Measurements from ENCODE around the gene ADCY7. TPM values are rescaled to one million over a fixed set of nuclear protein-coding genes. Genes with fewer than 3 reads are reported as not detected.

ADCY7 gene
- polyA plus RNA-seq, 1 experiment = 8.5 TPM

DNA sequence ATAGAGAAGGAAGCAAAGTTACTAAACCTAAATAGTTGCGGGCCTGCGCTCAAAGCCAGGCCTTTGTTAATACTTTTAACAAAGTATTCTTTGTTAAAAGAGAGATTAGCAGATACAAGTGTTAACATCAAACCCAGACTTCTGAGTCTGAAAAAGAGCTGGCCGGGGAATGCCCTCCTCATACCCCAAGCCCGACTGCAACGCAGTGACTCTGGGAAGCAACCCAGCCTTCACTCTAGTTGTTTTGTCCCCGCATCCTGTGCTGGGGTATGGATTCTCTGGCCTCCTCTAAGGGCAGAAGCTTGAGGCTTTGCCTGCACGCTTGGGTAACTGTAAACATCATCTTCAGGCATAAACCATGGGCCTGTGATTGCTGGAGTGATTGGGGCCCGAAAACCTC lies 48.3 kb downstream of the ADCY7 start:
- Histone ChIP-seq H3K4me3 (ENCODE audit: low read depth, low read length) (no peak overlapping the region), H3K27me3 (ENCODE audit: control insufficient read depth, insufficient read depth, low read length) (no peaks in the 10 kb centered on the region), H3K27ac (ENCODE audit: low read depth, low read length) (no peak overlapping the region), H3K9me3 (ENCODE audit: control insufficient read depth, insufficient read depth, low read length) (no peaks in the 10 kb centered on the region)
- DNase-seq (ENCODE audit: low read depth, low spot score) = no peak
- POLR2A ChIA-PET = no interaction called here
- TF ChIP-seq, protein P1, sequence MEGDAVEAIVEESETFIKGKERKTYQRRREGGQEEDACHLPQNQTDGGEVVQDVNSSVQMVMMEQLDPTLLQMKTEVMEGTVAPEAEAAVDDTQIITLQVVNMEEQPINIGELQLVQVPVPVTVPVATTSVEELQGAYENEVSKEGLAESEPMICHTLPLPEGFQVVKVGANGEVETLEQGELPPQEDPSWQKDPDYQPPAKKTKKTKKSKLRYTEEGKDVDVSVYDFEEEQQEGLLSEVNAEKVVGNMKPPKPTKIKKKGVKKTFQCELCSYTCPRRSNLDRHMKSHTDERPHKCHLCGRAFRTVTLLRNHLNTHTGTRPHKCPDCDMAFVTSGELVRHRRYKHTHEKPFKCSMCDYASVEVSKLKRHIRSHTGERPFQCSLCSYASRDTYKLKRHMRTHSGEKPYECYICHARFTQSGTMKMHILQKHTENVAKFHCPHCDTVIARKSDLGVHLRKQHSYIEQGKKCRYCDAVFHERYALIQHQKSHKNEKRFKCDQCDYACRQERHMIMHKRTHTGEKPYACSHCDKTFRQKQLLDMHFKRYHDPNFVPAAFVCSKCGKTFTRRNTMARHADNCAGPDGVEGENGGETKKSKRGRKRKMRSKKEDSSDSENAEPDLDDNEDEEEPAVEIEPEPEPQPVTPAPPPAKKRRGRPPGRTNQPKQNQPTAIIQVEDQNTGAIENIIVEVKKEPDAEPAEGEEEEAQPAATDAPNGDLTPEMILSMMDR (IDR thresholded peaks at IDR 0.05; ENCODE audit: low read depth, low read length) = no peak
- CTCF ChIA-PET = interaction anchor here (1.0 kb wide), 1 partner anchor 290 kb away, joined by 3 read pairs; the partner anchor contains the start of gene CNEP1R1

DNA sequence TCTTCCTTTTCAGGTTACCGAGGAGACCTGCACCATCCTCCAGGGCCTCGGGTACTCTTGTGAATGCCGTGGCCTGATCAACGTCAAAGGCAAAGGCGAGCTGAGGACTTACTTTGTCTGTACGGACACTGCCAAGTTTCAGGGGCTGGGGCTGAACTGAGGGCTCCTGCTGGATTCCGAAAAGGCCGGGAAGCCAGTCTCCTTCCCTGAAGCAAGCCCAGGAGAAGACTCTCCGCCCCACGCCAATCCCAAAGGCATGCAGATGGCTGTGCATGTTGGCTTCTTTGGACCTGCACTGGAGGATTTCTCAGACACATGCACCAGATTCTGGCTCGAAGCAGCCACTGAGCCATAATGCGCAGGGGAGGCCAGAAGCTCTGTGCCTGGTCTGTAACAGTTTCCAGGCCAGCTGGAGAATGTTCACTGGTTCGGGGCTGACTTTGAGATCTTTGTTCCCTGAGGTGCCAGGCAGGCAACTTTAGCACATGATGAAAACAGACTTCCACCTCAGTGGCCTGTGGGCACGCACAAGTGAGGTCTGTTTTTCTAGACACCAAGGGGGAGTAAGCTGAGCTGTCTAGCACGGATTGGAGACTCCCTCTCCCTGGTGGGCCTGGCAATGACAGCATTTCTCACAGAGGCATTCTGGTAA lies 49.1 kb downstream of the ADCY7 start:
- no peak overlapping the region for H3K27ac ChIP-seq (ENCODE audit: low read depth, low read length)
- TF ChIP-seq, protein P1 (IDR thresholded peaks at IDR 0.05; ENCODE audit: low read depth, low read length) = no peak
- CTCF ChIA-PET = no interaction called here

DNA sequence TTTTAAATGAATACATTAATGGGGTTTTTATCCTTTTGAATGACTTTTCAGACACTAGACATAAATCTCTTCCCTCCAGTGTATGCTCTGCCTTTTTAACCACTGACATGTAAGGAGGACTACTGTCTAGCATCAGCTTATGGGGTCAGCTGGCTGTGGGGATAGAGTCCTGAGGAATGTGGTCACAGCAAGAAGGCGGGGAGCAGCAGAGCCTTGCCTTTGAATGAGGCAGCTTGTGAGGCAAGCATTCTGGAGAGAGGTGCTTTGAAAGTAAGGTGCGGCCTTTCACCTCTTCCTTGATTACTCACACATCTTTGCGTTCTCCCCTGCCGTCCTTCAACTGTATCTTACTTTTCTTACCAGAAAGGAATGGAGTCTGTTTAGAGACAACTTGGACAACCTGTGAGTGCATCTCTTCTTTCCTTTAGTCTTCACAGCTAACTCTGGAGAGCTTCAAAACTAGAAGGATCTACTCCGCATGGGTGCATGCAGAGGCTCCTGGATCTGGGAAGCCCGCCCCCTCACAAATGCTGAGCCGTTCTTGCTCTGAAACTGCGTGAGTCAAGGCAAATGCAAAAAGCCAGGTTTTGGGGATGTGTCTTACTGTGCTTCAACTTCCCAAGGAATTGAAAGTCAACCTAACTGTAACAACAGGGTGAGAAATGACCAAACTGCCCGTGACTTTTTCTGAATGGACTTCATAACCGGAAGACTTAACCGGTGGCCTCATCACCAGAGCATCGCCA lies 49.9 kb downstream of the ADCY7 start:
- no peak overlapping the region for H3K4me3 ChIP-seq (ENCODE audit: low read depth, low read length)
- POLR2A ChIA-PET = no interaction called here
- no peaks in the 10 kb centered on the region for H3K9me3 ChIP-seq (ENCODE audit: control insufficient read depth, insufficient read depth, low read length)
- H3K27me3 ChIP-seq (ENCODE audit: control insufficient read depth, insufficient read depth, low read length) = no peaks in the 10 kb centered on the region
- TF ChIP-seq, protein P1 (IDR thresholded peaks at IDR 0.05; ENCODE audit: low read depth, low read length) = no peak
- no peak overlapping the region for H3K27ac ChIP-seq (ENCODE audit: low read depth, low read length)
- no peak for DNase-seq (ENCODE audit: low read depth, low spot score)
- CTCF ChIA-PET = no interaction called here

More for the DNA sequence above, 49.1 kb downstream of the ADCY7 start:
- POLR2A ChIA-PET = no interaction called here
- no peaks in the 10 kb centered on the region for H3K27me3 ChIP-seq (ENCODE audit: control insufficient read depth, insufficient read depth, low read length)
- DNase-seq (ENCODE audit: low read depth, low spot score) = no peak
- no peak overlapping the region for H3K4me3 ChIP-seq (ENCODE audit: low read depth, low read length)
- H3K9me3 ChIP-seq (ENCODE audit: control insufficient read depth, insufficient read depth, low read length) = no peaks in the 10 kb centered on the region

DNA sequence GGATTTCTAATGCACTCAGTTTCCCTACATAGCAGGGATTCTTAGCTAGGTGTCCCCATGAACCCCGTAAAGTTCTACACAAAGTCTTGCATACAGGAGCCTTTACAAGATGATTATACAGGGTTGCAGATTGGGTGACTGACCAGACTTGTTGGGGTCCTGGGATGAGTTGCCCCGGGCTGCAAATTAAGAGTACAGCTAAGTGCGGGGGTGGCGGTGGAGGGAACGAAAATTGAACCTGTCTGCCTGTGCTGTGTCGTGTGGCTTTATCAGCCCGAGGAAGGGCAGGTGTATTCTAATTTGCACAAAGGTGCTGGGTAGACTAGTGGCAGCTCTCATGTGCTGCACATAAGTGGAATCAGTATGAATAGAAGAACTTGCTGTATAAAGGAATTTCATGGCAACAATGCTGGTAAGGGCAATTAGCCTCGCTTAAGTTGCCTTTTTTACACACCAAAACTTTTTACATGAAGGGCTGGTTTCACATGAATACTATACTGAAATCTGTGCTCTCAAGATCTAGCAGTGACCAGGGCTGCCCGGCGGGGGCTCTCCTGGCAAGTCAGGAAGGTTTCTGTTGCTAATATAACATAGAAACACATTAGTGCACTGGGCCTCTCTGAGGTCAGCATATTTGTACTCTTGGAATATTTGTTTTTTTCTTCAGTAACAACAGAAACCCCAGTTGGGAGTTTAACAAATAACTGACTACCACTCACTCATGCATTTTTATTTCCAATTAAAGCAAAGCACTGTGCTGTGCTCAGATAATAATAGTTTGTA lies 50.7 kb downstream of the ADCY7 start:
- TF ChIP-seq, protein P1 (IDR thresholded peaks at IDR 0.05; ENCODE audit: low read depth, low read length) = no peak
- no peaks in the 10 kb centered on the region for H3K27me3 ChIP-seq (ENCODE audit: control insufficient read depth, insufficient read depth, low read length)
- H3K27ac ChIP-seq (ENCODE audit: low read depth, low read length) = no peak overlapping the region
- ChIA-PET CTCF (no interaction called here), POLR2A (no interaction called here)
- no peaks in the 10 kb centered on the region for H3K9me3 ChIP-seq (ENCODE audit: control insufficient read depth, insufficient read depth, low read length)
- no peak for DNase-seq (ENCODE audit: low read depth, low spot score)
- no peak overlapping the region for H3K4me3 ChIP-seq (ENCODE audit: low read depth, low read length)
